ENCODE measurements around the gene TMEM63A.

DNA sequence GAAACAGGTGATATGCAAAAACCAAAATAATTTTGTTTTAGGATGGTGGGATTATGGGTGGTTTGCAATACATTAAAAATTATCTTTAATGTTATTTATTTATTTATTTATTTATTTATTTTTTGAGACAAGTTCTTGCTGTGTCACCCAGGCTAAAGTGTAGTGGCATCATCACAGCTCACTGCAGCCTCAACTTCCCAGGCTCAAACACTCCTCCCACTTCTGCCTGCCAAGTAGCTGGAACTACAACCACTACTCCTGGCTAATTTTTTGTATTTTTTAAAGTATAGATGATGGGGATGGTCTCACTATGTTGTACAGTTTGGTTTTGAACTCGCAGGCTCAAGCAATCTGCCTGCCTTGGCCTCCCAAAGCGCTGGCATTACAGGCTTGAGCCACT, 48.4 kb upstream of the TMEM63A start:
- TF ChIP-seq CTCF (optimal IDR thresholded peaks at IDR 0.05 in 1 of 3, IDR thresholded peaks at IDR 0.05 in 1 of 3, conservative IDR thresholded peaks at IDR 0.05 in 1 of 3; ENCODE audit: extremely low read depth in 1 of 3, insufficient read depth in 2 of 3, low read length in 3 of 3) (no peak), EZH2 (IDR thresholded peaks at IDR 0.05; ENCODE audit: low read length) (no peak)

All from keratinocyte (primary cell).